Measurements from ENCODE around the gene ACTG2. TPM values are rescaled to one million over a fixed set of nuclear protein-coding genes. Genes with fewer than 3 reads are reported as not detected.

Gene ACTG2
- total RNA-seq, 1 experiment from 2014 or later = not detected

DNA sequence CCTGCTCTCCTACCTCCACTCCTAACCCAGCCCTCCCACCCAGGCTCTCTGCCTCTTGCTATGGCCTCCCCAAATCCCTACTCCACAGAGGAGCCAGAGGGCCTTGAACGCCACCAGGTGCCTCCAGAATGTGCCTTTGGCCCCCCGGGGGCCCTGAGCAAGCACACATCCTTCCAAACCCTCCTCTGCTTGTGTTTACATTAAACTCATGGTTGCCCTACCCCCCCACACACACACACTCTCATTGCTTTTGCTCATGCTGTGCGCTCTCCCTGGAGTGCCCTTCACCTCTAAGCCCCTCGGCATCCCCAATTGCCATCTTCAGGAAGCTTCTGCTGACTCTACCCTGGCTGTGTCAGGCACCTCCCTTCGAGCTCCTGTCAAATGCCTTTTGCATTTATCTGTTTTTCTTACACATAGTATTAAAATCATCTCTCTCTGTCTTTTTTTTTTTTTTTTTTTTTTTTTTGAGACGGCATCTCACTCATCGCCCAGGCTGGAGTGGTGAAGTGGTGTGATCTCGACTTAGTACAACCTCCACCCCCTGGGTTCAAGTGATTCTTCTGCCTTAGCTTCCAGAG is 75.6 kb downstream of the ACTG2 start:
- no peak for DNase-seq (ENCODE audit: low spot score)

DNA sequence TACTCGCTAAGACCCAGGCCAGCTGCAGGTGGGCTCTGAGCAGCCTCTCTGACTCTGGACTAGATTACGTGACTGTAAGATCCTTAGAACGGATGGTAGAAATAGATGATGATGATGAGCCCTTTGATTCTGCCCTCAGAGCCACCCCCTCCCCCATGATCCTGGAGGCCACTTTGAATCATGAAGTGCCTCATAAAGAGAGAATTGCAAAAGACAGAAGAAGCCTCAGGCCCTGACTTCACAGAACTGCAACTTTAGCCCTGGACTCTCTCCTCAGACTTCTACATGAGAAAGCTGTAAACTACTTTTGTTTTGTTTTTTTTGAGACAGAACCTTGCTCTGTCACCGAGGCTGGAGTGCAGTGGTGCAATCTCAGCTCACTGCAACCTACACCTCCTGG is 76.5 kb downstream of the ACTG2 start:
- DNase-seq (ENCODE audit: low spot score) = no peak

Small RNAs within 50 kb of the gene (small RNA-seq; reads per million reads assigned to genes)
- not detected for gene RNA5SP97

Other genes with a start within 250 kb of the ACTG2 start
- 16.6 and 18.8 TPM in 2 replicates for gene TPRKB, start 155.7 kb upstream of the ACTG2 start, total RNA-seq (2014; rRNA removed; shearing (Covaris generic))
- 17.8 and 18.4 TPM in 2 replicates for gene DUSP11, start 112.9 kb upstream of the ACTG2 start, total RNA-seq (2014; rRNA removed; shearing (Covaris generic))
- not detected in 2 replicates for gene C2orf78, start 108.8 kb upstream of the ACTG2 start, total RNA-seq (2014; rRNA removed; shearing (Covaris generic))
- gene STAMBP, start 64.0 kb upstream of the ACTG2 start, total RNA-seq (2014; rRNA removed; shearing (Covaris generic)) = 20.9 and 28.2 TPM in 2 replicates
- gene DGUOK, start 33.9 kb downstream of the ACTG2 start, total RNA-seq (2014; rRNA removed; shearing (Covaris generic)) = 47.5 and 58.6 TPM in 2 replicates
- 11.7 and 13.3 TPM in 2 replicates for gene TET3, start 91.9 kb downstream of the ACTG2 start, total RNA-seq (2014; rRNA removed; shearing (Covaris generic))

All from HT-29 (cell line).